ENCODE data around the gene ADGRA1.

ADGRA1 gene

GRCh38 chr10:133102415-133103095 is 14.8 kb downstream of the ADGRA1 start:
- POLR2A ChIA-PET (ENCODE audit: low non-redundant PET) = no interaction called here
- DNase-seq (ENCODE audit: low spot score) = no peak
- H3K27ac ChIP-seq = no peak overlapping the region
- TF ChIP-seq, protein P1, sequence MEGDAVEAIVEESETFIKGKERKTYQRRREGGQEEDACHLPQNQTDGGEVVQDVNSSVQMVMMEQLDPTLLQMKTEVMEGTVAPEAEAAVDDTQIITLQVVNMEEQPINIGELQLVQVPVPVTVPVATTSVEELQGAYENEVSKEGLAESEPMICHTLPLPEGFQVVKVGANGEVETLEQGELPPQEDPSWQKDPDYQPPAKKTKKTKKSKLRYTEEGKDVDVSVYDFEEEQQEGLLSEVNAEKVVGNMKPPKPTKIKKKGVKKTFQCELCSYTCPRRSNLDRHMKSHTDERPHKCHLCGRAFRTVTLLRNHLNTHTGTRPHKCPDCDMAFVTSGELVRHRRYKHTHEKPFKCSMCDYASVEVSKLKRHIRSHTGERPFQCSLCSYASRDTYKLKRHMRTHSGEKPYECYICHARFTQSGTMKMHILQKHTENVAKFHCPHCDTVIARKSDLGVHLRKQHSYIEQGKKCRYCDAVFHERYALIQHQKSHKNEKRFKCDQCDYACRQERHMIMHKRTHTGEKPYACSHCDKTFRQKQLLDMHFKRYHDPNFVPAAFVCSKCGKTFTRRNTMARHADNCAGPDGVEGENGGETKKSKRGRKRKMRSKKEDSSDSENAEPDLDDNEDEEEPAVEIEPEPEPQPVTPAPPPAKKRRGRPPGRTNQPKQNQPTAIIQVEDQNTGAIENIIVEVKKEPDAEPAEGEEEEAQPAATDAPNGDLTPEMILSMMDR (conservative IDR thresholded peaks at IDR 0.05; ENCODE audit: low read depth) = no peak
- CTCF ChIA-PET = interaction anchor here (1.0 kb wide), 1 partner anchor 163 kb away, joined by 3 read pairs; no protein-coding TSS in a partner anchor

DNA sequence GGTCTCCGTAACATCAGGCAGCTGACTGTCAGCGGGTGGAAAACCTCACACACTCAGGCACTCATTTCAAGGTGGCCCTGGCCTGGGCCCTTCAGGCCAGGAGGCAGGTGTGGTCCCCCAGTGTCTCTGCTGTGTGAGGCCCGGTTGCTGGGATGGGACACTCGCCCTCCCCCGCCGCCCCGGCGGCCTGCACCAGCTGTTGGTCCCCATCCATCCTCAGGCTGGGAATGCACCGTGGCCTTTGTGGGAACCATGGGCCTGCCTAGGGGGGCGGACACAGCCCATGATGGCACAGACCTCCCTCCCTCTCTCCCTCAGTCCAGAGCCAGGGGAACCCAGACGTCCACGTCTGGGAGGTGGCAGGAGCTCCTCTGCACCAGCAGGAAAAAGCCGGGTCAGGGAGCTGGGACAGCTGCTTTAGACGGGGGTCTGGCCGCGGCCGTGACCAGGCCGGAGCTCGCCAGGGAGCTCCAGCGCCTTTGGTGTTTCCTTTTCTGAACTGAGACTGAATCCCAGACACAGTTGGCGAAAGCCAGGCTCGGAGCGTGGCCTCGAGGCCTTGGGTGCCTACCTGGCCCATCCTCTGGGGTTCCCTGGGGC is 15.7 kb downstream of the ADGRA1 start:
- DNase-seq (ENCODE audit: low spot score) = no peak
- CTCF ChIA-PET = interaction anchor here (1.0 kb wide), 1 partner anchor 164 kb away, joined by 3 read pairs; no protein-coding TSS in a partner anchor
- TF ChIP-seq, protein P1 (conservative IDR thresholded peaks at IDR 0.05; ENCODE audit: low read depth) = no peak
- no peak overlapping the region for H3K27ac ChIP-seq
- POLR2A ChIA-PET (ENCODE audit: low non-redundant PET) = no interaction called here

GRCh38 chr10:133104068-133104962 is 16.6 kb downstream of the ADGRA1 start:
- H3K27ac ChIP-seq = no peak overlapping the region
- no peak for DNase-seq (ENCODE audit: low spot score)
- ChIA-PET POLR2A (ENCODE audit: low non-redundant PET) (no interaction called here), CTCF (no interaction called here)
- TF ChIP-seq, protein P1 (conservative IDR thresholded peaks at IDR 0.05; ENCODE audit: low read depth) = no peak

- no peak for DNase-seq (ENCODE audit: low spot score)
- ChIA-PET CTCF (no interaction called here), POLR2A (ENCODE audit: low non-redundant PET) (no interaction called here)
- no peak overlapping the region for H3K27ac ChIP-seq
- TF ChIP-seq, protein P1 (conservative IDR thresholded peaks at IDR 0.05; ENCODE audit: low read depth) = no peak
Measured at GRCh38 chr10:133104963-133105640, 17.4 kb downstream of the ADGRA1 start.

- TF ChIP-seq, protein P1 (conservative IDR thresholded peaks at IDR 0.05; ENCODE audit: low read depth) = no peak
- CTCF ChIA-PET = no interaction called here
- H3K27ac ChIP-seq = no peak overlapping the region
- POLR2A ChIA-PET (ENCODE audit: low non-redundant PET) = no interaction called here
- no peak for DNase-seq (ENCODE audit: low spot score)
Measured at GRCh38 chr10:133105686-133106390, 18.1 kb downstream of the ADGRA1 start.
